HepG2 (cell line): ENCODE results near the gene CACNA1I. TPM values are rescaled to one million over a fixed set of nuclear protein-coding genes. Genes with fewer than 3 reads are reported as not detected.

Experiments used
- ETV6 ChIP-seq: sonication (generic); formaldehyde crosslinking; conservative IDR thresholded peaks from 2 replicates; pipeline ENCODE4 v1.4.0; 2020; ENCODE audit warnings: missing genetic modification reagents
- FOXO1 ChIP-seq: sonication (generic); formaldehyde crosslinking; IDR thresholded peaks from 2 replicates; pipeline ENCODE4 v1.4.0; 2020; ENCODE audit warnings: missing genetic modification reagents
- HBP1 ChIP-seq: IDR thresholded peaks from 2 replicates; pipeline ENCODE4 v1.6.1; 2016; ENCODE audit warnings: low read depth, control low read depth
- KDM5A ChIP-seq: fragments of 200-600 bp; sonication (generic); IDR thresholded peaks from 2 replicates; pipeline ENCODE4 v1.7.0; 2018; ENCODE audit warnings: antibody characterized with exemption, mild to moderate bottlenecking, low read length, borderline replicate concordance
- NR1H2 ChIP-seq: sonication (generic); formaldehyde crosslinking; IDR thresholded peaks from 2 replicates; pipeline ENCODE4 v1.8.1; 2022; ENCODE audit warnings: low read depth, missing genetic modification reagents, borderline replicate concordance
- POGZ ChIP-seq: sonication (generic); formaldehyde crosslinking; IDR thresholded peaks from 2 replicates; pipeline ENCODE4 v1.4.0; 2020; ENCODE audit warnings: mild to moderate bottlenecking, missing genetic modification reagents
- RXRA ChIP-seq: sonication (generic); formaldehyde crosslinking; IDR thresholded peaks from 2 replicates; pipeline ENCODE4 v1.5.1; 2020; ENCODE audit warnings: missing genetic modification reagents
- SNRNP70 ChIP-seq: fragments of 200-400 bp; formaldehyde crosslinking; IDR thresholded peaks from 2 replicates; pipeline ENCODE4 v1.6.1; 2017; ENCODE audit warnings: mild to moderate bottlenecking, low read depth, low read length, moderate library complexity
- TEAD2 ChIP-seq: sonication (generic); formaldehyde crosslinking; IDR thresholded peaks from 2 replicates; pipeline ENCODE4 v1.9.0; 2021; ENCODE audit warnings: missing genetic modification reagents
- ZBTB44 ChIP-seq: sonication (generic); formaldehyde crosslinking; IDR thresholded peaks from 2 replicates; pipeline ENCODE4 v1.4.0; 2020; ENCODE audit warnings: missing genetic modification reagents
- ZFP41 ChIP-seq: sonication (generic); formaldehyde crosslinking; IDR thresholded peaks from 2 replicates; pipeline ENCODE4 v1.4.0; 2020; ENCODE audit warnings: mild to moderate bottlenecking, missing genetic modification reagents, borderline replicate concordance
- ZNF510 ChIP-seq: sonication (generic); formaldehyde crosslinking; IDR thresholded peaks from 2 replicates; pipeline ENCODE4 v1.4.0; 2020; ENCODE audit warnings: low read depth, mild to moderate bottlenecking, missing genetic modification reagents
- polyA plus RNA-seq, 8 experiments: library from polyadenylated mRNA; depleted of rRNA in 3 of 8; stranded (reverse) in 7 of 8; unstranded in 1 of 8; fragments of >200 nt; fragmentation: Illumina TruSeq in 4 of 8; extraction: Trizol in 4 of 8; gene quantifications; 2 replicates each; pipeline versions ENCODE4 v1.2.1 to v1.2.3, GENCODE V29; 2011 to 2016; ENCODE audit warnings: low read depth in 4 of 8, missing spikeins in 1 of 8, mixed read lengths in 1 of 8; ENCODE audit not compliant: insufficient read depth in 1 of 8
- total RNA-seq, 5 experiments: library from RNA; depleted of rRNA; stranded (reverse); fragments of >200 nt; fragmentation: Illumina TruSeq; extraction: Trizol; gene quantifications; 2 replicates each; pipeline ENCODE4 v1.2.3, GENCODE V29; 2016; ENCODE audit warnings: low read depth in 1 of 5
- TF ChIP-seq, protein P1 (sequence below): sonication (generic); formaldehyde crosslinking; IDR thresholded peaks from 2 replicates; pipeline ENCODE4 v1.4.0; 2020; ENCODE audit warnings: missing genetic modification reagents
- TF ChIP-seq, protein P2 (sequence below): sonication (generic); formaldehyde crosslinking; IDR thresholded peaks from 2 replicates; pipeline ENCODE4 v1.9.0; 2021; ENCODE audit warnings: missing genetic modification reagents, mild to moderate bottlenecking, borderline replicate concordance
- TF ChIP-seq, protein P3 (sequence below): sonication (generic); formaldehyde crosslinking; IDR thresholded peaks from 2 replicates; pipeline ENCODE4 v1.4.0; 2020; ENCODE audit warnings: missing genetic modification reagents

The CACNA1I gene
- total and polyA plus RNA-seq, 2 of the 13 experiments (the other 11 are each of a cell fraction or from before 2014, with no cell fraction given), result not detected

GRCh38 chr22:39528681-39529486, 41.7 kb upstream of the CACNA1I start (continued):
- TF ChIP-seq ZFP41 (CRISPR knock-in tag), result no peak
- peak; percentile 88 for TF ChIP-seq POGZ (CRISPR knock-in tag)
- TF ChIP-seq NR1H2 (CRISPR knock-in tag), result no peak
- TF ChIP-seq, protein P1, sequence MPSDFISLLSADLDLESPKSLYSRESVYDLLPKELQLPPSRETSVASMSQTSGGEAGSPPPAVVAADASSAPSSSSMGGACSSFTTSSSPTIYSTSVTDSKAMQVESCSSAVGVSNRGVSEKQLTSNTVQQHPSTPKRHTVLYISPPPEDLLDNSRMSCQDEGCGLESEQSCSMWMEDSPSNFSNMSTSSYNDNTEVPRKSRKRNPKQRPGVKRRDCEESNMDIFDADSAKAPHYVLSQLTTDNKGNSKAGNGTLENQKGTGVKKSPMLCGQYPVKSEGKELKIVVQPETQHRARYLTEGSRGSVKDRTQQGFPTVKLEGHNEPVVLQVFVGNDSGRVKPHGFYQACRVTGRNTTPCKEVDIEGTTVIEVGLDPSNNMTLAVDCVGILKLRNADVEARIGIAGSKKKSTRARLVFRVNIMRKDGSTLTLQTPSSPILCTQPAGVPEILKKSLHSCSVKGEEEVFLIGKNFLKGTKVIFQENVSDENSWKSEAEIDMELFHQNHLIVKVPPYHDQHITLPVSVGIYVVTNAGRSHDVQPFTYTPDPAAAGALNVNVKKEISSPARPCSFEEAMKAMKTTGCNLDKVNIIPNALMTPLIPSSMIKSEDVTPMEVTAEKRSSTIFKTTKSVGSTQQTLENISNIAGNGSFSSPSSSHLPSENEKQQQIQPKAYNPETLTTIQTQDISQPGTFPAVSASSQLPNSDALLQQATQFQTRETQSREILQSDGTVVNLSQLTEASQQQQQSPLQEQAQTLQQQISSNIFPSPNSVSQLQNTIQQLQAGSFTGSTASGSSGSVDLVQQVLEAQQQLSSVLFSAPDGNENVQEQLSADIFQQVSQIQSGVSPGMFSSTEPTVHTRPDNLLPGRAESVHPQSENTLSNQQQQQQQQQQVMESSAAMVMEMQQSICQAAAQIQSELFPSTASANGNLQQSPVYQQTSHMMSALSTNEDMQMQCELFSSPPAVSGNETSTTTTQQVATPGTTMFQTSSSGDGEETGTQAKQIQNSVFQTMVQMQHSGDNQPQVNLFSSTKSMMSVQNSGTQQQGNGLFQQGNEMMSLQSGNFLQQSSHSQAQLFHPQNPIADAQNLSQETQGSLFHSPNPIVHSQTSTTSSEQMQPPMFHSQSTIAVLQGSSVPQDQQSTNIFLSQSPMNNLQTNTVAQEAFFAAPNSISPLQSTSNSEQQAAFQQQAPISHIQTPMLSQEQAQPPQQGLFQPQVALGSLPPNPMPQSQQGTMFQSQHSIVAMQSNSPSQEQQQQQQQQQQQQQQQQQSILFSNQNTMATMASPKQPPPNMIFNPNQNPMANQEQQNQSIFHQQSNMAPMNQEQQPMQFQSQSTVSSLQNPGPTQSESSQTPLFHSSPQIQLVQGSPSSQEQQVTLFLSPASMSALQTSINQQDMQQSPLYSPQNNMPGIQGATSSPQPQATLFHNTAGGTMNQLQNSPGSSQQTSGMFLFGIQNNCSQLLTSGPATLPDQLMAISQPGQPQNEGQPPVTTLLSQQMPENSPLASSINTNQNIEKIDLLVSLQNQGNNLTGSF (CRISPR knock-in tag), result no peak
- no peak for TF ChIP-seq SNRNP70
- TF ChIP-seq ZNF510 (CRISPR knock-in tag), result 0 out of 2 replicates have a peak, but pooled peaks have one; percentile 30
- TF ChIP-seq, protein P2, sequence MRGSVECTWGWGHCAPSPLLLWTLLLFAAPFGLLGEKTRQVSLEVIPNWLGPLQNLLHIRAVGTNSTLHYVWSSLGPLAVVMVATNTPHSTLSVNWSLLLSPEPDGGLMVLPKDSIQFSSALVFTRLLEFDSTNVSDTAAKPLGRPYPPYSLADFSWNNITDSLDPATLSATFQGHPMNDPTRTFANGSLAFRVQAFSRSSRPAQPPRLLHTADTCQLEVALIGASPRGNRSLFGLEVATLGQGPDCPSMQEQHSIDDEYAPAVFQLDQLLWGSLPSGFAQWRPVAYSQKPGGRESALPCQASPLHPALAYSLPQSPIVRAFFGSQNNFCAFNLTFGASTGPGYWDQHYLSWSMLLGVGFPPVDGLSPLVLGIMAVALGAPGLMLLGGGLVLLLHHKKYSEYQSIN (CRISPR knock-in tag), result no peak
- peak; percentile 81 for TF ChIP-seq RXRA
- peak; percentile 73 for TF ChIP-seq FOXO1 (CRISPR knock-in tag)
- TF ChIP-seq KDM5A, result no peak; the same call in 1 of the 2 replicates
- peak; percentile 87 for TF ChIP-seq ETV6
- peak; percentile 93 for TF ChIP-seq HBP1 (CRISPR knock-in tag)
- peak; percentile 55; the same call in 1 of the 2 replicates for TF ChIP-seq TEAD2 (CRISPR knock-in tag)
- 0 out of 2 replicates have a peak, but pooled peaks have one; percentile 34 for TF ChIP-seq ZBTB44 (CRISPR knock-in tag)
- TF ChIP-seq, protein P3, sequence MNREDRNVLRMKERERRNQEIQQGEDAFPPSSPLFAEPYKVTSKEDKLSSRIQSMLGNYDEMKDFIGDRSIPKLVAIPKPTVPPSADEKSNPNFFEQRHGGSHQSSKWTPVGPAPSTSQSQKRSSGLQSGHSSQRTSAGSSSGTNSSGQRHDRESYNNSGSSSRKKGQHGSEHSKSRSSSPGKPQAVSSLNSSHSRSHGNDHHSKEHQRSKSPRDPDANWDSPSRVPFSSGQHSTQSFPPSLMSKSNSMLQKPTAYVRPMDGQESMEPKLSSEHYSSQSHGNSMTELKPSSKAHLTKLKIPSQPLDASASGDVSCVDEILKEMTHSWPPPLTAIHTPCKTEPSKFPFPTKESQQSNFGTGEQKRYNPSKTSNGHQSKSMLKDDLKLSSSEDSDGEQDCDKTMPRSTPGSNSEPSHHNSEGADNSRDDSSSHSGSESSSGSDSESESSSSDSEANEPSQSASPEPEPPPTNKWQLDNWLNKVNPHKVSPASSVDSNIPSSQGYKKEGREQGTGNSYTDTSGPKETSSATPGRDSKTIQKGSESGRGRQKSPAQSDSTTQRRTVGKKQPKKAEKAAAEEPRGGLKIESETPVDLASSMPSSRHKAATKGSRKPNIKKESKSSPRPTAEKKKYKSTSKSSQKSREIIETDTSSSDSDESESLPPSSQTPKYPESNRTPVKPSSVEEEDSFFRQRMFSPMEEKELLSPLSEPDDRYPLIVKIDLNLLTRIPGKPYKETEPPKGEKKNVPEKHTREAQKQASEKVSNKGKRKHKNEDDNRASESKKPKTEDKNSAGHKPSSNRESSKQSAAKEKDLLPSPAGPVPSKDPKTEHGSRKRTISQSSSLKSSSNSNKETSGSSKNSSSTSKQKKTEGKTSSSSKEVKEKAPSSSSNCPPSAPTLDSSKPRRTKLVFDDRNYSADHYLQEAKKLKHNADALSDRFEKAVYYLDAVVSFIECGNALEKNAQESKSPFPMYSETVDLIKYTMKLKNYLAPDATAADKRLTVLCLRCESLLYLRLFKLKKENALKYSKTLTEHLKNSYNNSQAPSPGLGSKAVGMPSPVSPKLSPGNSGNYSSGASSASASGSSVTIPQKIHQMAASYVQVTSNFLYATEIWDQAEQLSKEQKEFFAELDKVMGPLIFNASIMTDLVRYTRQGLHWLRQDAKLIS (CRISPR knock-in tag), result 0 out of 2 replicates have a peak, but pooled peaks have one; percentile 55
